ENCODE data around the gene CEP135. TPM values are rescaled to one million over a fixed set of nuclear protein-coding genes. Genes with fewer than 3 reads are reported as not detected.

The CEP135 gene
- total RNA-seq, 1 experiment from 2014 or later = 13.9 TPM

DNA sequence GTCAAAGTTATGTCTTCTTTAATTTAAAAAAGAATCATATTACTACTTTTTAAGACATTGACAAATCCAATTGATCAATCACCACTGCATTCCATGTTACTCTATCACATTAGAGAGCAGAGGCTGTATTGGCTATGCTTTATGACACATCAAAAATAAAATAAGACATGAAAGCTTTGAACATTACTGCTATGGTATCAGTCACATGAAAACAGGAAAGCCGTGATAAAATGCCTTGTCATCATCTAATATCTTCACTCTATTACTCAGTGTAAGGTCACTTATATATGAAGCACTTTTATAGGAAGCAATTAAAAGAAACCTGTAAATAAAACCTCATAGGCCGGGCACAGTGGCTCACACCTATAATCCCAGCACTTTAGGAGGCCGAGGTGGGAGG lies 27.7 kb upstream of the CEP135 start:
- no peak overlapping the region for H2BK5ac ChIP-seq (ENCODE audit: insufficient read length, low read length)
- no peak overlapping the region for H2BK120ac ChIP-seq (ENCODE audit: low read depth, low read length, poor library complexity, severe bottlenecking)
- H3K4me3 Mint-ChIP-seq = no peak overlapping the region
- H3K4ac ChIP-seq (ENCODE audit: low read depth, low read length) = no peak overlapping the region
- no peak overlapping the region for H3K23ac ChIP-seq (ENCODE audit: insufficient read length, low read depth, low read length)
- no peak overlapping the region for H4K5ac ChIP-seq (ENCODE audit: insufficient read length, low read depth, low read length)
- WGBS (ENCODE audit: extremely low coverage, insufficient read length, low lambda C conversion rate) = no CpG with 5 or more reads among the region's 3 CpGs
- H4K91ac ChIP-seq (ENCODE audit: insufficient read length, low read depth, low read length) = no peak overlapping the region
- no peaks in the 10 kb centered on the region for H3K36me3 Mint-ChIP-seq (ENCODE audit: insufficient read depth in 1 of 3, low read depth in 3 of 3)
- no peak for DNase-seq
- peaks cover 0 to 1% of the 10 kb centered on the region in 2 experiments; a peak in 2 of 5 replicates for H3K9me3 Mint-ChIP-seq
- H2AK5ac ChIP-seq (ENCODE audit: insufficient read length, low read length) = no peak overlapping the region
- H3K27me3 ChIP-seq (ENCODE audit: insufficient read depth, low read length) = no peaks in the 10 kb centered on the region
- H3K9ac ChIP-seq (ENCODE audit: extremely low read depth, insufficient read length, low read length) = no peak overlapping the region
- H2BK12ac ChIP-seq (ENCODE audit: insufficient read length, low read depth, low read length) = no peak overlapping the region
- no peak overlapping the region for H3K4me2 ChIP-seq (ENCODE audit: insufficient read depth, insufficient read length, low read length)
- H4K20me1 ChIP-seq (ENCODE audit: control insufficient read depth, insufficient read depth, insufficient read length) = no peaks in the 10 kb centered on the region
- no peaks in the 10 kb centered on the region for H3K23me2 ChIP-seq (ENCODE audit: insufficient read length, low read depth, low read length, poor library complexity, severe bottlenecking)
- H3K56ac ChIP-seq (ENCODE audit: insufficient read length, low read depth, low read length) = no peak overlapping the region
- H3K4me1 Mint-ChIP-seq = peaks cover 7 to 10% of the 10 kb centered on the region in 2 experiments
- H4K8ac ChIP-seq (replicated peaks; ENCODE audit: insufficient read length, low read depth, low read length) = no peak overlapping the region
- H3T11ph ChIP-seq (ENCODE audit: low read length) = no peak overlapping the region
- no peak overlapping the region for H3K14ac ChIP-seq (ENCODE audit: insufficient read depth, low read length)
- H3K27ac ChIP-seq (ENCODE audit: insufficient read length, low read depth, low read length) = no peak overlapping the region
- H3K79me1 ChIP-seq (ENCODE audit: insufficient read depth, low read depth, low read length, poor library complexity, severe bottlenecking) = no peaks in the 10 kb centered on the region
- H2BK15ac ChIP-seq (ENCODE audit: low read depth, low read length) = no peak overlapping the region
- peaks cover 1% of the 10 kb centered on the region; the same call in 1 of the 2 replicates for H3K27me3 Mint-ChIP-seq (ENCODE audit: low read depth)
- TF ChIP-seq, protein P1, sequence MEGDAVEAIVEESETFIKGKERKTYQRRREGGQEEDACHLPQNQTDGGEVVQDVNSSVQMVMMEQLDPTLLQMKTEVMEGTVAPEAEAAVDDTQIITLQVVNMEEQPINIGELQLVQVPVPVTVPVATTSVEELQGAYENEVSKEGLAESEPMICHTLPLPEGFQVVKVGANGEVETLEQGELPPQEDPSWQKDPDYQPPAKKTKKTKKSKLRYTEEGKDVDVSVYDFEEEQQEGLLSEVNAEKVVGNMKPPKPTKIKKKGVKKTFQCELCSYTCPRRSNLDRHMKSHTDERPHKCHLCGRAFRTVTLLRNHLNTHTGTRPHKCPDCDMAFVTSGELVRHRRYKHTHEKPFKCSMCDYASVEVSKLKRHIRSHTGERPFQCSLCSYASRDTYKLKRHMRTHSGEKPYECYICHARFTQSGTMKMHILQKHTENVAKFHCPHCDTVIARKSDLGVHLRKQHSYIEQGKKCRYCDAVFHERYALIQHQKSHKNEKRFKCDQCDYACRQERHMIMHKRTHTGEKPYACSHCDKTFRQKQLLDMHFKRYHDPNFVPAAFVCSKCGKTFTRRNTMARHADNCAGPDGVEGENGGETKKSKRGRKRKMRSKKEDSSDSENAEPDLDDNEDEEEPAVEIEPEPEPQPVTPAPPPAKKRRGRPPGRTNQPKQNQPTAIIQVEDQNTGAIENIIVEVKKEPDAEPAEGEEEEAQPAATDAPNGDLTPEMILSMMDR (conservative IDR thresholded peaks at IDR 0.05) = no peak
- no peak overlapping the region for H3K18ac ChIP-seq (ENCODE audit: insufficient read length, low read depth, low read length)
- no peak overlapping the region for H3K27ac Mint-ChIP-seq
- H3K79me2 ChIP-seq (ENCODE audit: insufficient read depth, low read length) = no peaks in the 10 kb centered on the region
- no peaks in the 10 kb centered on the region for H3K9me3 ChIP-seq (ENCODE audit: control insufficient read depth, low read depth, low read length)
- H3K4me1 ChIP-seq (ENCODE audit: insufficient read depth, low read length) = no peaks in the 10 kb centered on the region
- no peak overlapping the region for H2BK20ac ChIP-seq (ENCODE audit: low read depth, low read length, poor library complexity, severe bottlenecking)
- H2AFZ ChIP-seq (ENCODE audit: low read length) = no peak overlapping the region

Measured in H9 (cell line).